ENCODE measurements around the gene PTPRO. TPM values are rescaled to one million over a fixed set of nuclear protein-coding genes. Genes with fewer than 3 reads are reported as not detected.

Gene PTPRO
- total and polyA plus RNA-seq, 2 experiments from 2014 or later, result 0.12 TPM; not detected in 1

DNA sequence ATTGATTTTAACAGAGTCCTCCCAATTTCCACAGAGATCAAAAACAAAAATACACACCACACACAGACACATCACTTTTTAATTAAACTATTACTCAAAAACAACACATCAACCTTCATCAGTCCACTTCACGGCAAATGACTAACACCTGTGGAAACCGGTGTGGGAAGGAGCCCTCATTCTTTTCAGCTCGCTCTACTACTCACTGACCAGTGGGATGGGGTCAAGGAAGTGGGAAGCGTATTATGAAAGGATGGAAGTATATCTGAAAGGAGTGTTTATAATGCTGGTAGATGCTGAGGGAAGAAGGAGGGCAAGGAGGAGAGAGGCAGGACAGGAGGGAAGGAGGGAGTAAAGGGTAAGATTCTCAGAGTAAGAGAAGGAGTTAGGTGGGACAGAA lies 310.4 kb downstream of the PTPRO start:
- Histone ChIP-seq H3K36me3 (no peaks in the 10 kb centered on the region), H3K27me3 (no peaks in the 10 kb centered on the region), H3K27ac (no peak overlapping the region), H3K9me3 (ENCODE audit: low read depth) (no peaks in the 10 kb centered on the region), H3K4me3 (no peak overlapping the region), H3K4me1 (ENCODE audit: low read depth) (peaks cover 17% of the 10 kb centered on the region)
- no peak for TF ChIP-seq CTCF (IDR thresholded peaks at IDR 0.05; ENCODE audit: low read depth, low read length)
- no peak for DNase-seq (ENCODE audit: low read depth in 1 of 2, low spot score in 1 of 2)

DNA sequence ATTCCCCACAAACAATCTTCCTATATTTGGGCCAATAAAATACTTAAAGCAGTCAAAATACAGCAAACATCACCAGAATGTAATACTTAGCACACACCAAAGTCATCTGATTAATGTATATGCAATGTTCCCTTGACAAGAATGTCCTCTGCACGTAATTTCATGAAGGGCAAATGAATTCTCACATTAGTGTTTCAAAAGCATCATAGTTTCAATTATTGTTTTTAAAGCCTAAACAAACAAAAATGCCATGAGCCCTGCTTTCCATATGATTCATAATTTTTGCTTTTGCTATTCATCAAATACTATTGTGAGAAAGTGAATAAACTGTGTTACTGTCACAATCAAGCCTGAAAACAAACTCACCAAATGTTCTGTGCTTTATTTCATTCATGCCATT lies 310.9 kb downstream of the PTPRO start:
- Histone ChIP-seq H3K9me3 (ENCODE audit: low read depth) (no peaks in the 10 kb centered on the region), H3K4me3 (no peak overlapping the region), H3K4me1 (ENCODE audit: low read depth) (peaks cover 14% of the 10 kb centered on the region), H3K36me3 (no peaks in the 10 kb centered on the region), H3K27me3 (no peaks in the 10 kb centered on the region), H3K27ac (no peak overlapping the region)
- no peak for TF ChIP-seq CTCF (IDR thresholded peaks at IDR 0.05; ENCODE audit: low read depth, low read length)
- no peak for DNase-seq (ENCODE audit: low read depth in 1 of 2, low spot score in 1 of 2)

DNA sequence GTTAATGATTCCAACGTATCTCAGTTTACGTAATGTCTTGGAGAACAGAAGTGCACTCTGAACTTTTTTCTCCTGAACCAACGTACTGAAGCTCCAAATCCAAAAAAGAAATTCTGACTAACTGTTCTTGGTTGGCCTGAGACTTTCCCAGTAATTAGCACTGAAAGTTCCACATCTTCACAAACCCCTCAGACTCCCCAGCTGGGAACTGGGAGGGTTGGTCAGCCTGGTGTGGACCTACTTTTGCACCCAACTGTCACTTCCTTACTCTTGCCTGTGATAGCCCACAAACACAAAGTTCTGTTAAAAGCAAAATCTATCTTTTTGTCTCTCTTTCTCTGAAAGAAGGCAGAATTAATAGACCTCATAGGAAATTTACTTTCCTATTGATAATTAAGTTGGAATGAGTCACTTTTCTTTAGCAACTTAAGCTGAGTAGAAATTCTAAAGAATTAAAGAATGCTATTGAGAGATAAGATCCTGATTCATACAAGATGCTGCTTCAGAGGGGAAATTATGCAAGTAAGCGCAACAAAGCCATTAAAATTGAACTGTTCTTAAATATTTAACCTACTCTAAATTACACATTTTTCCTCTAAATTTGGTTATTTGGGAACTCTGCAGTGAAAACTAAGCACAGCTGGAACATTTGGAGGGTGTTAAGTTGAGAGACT lies 311.8 kb downstream of the PTPRO start:
- no peaks in the 10 kb centered on the region for H3K27me3 ChIP-seq
- TF ChIP-seq CTCF (IDR thresholded peaks at IDR 0.05; ENCODE audit: low read depth, low read length), result no peak
- no peak overlapping the region for H3K4me3 ChIP-seq
- peaks cover 5% of the 10 kb centered on the region for H3K4me1 ChIP-seq (ENCODE audit: low read depth)
- no peaks in the 10 kb centered on the region for H3K36me3 ChIP-seq
- H3K9me3 ChIP-seq (ENCODE audit: low read depth), result no peaks in the 10 kb centered on the region
- DNase-seq (ENCODE audit: low read depth in 1 of 2, low spot score in 1 of 2), result peak in 1 of 2 donors; percentile 71
- H3K27ac ChIP-seq, result no peak overlapping the region

DNA sequence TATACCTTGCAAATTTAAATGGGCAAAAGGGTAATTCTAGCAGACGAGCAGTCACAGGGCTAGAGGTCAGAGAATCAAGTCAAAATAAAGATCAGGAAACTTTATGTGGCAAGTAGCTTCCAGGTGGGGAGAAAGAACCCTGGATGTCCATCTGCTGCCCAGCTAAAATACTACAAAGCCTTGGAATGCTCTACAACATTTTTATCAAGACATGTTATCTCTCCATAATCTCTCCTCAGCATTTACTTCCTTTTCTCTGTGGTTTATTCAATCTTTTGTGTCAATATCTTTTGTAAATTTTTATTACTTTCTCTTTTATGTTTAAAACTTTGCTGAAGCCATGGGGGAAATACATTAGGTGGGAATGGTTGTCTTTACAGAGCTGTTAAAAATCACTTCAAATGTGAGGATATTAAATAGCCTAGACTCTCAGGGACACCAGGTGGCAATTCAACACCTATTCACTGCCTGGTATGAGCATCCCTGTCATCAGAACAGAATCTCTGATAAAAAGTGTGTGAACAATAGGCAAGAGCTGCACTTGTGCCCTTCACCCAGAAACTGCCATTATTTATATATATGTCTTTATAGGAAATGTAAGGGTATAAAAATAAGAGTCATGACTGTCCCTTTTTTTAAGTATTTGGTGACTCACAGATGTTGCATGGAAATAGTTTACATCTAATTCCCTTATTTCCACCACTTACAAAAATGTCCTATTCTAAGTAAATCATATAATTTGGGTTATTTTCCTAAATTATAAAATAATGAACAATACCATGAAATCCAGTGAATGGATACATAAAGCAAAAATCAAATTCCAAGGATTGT lies 314.0 kb downstream of the PTPRO start:
- Histone ChIP-seq H3K4me3 (no peak overlapping the region), H3K27me3 (no peaks in the 10 kb centered on the region), H3K27ac (no peak overlapping the region), H3K9me3 (ENCODE audit: low read depth) (no peaks in the 10 kb centered on the region), H3K36me3 (no peaks in the 10 kb centered on the region), H3K4me1 (ENCODE audit: low read depth) (no peaks in the 10 kb centered on the region)
- TF ChIP-seq CTCF (IDR thresholded peaks at IDR 0.05; ENCODE audit: low read depth, low read length), result no peak
- DNase-seq (ENCODE audit: low read depth in 1 of 2, low spot score in 1 of 2), result no peak

- Histone ChIP-seq H3K9me3 (ENCODE audit: low read depth) (no peaks in the 10 kb centered on the region), H3K27ac (no peak overlapping the region), H3K27me3 (no peaks in the 10 kb centered on the region), H3K36me3 (no peaks in the 10 kb centered on the region), H3K4me3 (no peak overlapping the region), H3K4me1 (ENCODE audit: low read depth) (no peaks in the 10 kb centered on the region)
- no peak for TF ChIP-seq CTCF (IDR thresholded peaks at IDR 0.05; ENCODE audit: low read depth, low read length)
- DNase-seq (ENCODE audit: low read depth in 1 of 2, low spot score in 1 of 2), result no peak
Measured at GRCh38 chr12:15638231-15638630, 315.9 kb downstream of the PTPRO start.

Data from cardiac muscle cell (in vitro differentiated cells and primary cell).